ENCODE results near the gene AHNAK.

AHNAK gene

DNA sequence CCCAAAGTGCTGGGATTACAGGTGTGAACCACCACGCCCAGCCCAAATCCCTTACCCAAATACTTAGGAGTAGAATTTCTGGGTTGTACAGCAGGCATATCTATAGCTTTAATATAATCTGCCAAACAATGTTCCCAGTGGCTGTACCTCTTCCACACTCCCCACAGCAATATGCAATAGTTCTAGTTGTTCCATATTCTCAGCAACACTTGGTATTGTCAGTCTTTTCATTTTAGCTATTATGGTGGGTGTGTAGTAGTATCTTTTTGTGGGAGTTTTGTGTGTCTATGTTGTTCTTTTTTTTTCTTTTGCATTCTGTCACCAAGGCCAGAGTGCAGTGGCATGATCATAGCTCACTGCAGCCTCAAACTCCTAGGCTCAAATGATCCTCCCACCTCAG is 109.0 kb downstream of the AHNAK start:
- H3K4me3 ChIP-seq (ENCODE audit: low read depth, low read length): no peak overlapping the region
- TF ChIP-seq, protein P1, sequence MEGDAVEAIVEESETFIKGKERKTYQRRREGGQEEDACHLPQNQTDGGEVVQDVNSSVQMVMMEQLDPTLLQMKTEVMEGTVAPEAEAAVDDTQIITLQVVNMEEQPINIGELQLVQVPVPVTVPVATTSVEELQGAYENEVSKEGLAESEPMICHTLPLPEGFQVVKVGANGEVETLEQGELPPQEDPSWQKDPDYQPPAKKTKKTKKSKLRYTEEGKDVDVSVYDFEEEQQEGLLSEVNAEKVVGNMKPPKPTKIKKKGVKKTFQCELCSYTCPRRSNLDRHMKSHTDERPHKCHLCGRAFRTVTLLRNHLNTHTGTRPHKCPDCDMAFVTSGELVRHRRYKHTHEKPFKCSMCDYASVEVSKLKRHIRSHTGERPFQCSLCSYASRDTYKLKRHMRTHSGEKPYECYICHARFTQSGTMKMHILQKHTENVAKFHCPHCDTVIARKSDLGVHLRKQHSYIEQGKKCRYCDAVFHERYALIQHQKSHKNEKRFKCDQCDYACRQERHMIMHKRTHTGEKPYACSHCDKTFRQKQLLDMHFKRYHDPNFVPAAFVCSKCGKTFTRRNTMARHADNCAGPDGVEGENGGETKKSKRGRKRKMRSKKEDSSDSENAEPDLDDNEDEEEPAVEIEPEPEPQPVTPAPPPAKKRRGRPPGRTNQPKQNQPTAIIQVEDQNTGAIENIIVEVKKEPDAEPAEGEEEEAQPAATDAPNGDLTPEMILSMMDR (IDR thresholded peaks at IDR 0.05; ENCODE audit: control insufficient read depth, extremely low read depth, insufficient read depth): no peak
- DNase-seq (ENCODE audit: low read depth): no peak

DNA sequence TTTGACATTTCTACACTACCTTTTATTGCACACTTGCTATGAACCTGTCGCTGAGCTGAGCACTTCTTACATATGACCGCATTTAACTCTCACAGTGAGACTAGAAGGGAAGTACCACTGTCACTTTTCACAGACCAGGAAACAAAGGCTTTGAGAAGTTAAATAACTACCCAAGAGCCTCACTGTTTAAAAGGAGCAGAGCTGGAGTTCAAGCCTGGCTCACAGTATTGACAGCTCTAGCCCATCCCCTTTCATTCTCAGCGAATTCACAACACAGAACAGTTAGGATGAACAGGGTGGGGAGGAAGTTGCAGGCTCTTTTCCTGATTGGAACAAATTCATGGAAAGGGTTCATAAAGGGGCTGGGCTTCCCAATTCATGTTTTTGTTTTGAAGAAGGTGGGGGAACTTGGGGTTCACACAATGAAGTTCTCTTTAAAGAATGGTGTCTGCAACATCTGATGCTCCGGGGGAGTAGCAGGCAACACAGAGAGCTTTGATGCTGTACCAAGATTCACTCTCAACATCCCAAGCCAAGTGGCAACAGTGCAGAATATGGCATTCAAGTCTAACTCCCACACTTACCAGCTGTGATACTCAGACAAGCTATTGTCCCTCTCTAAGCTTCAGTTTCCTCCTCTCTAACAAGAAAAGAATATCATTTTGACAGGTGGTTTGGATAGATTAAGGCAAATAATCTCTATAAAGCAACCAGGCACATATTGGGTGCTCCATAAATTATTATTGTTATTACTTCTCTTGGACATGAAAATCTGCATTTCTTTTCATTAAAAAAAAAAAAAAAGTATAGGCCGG is 110.6 kb downstream of the AHNAK start:
- no peak overlapping the region for H3K4me3 ChIP-seq (ENCODE audit: low read depth, low read length)
- DNase-seq (ENCODE audit: low read depth): no peak
- TF ChIP-seq, protein P1 (IDR thresholded peaks at IDR 0.05; ENCODE audit: control insufficient read depth, extremely low read depth, insufficient read depth): no peak

DNA sequence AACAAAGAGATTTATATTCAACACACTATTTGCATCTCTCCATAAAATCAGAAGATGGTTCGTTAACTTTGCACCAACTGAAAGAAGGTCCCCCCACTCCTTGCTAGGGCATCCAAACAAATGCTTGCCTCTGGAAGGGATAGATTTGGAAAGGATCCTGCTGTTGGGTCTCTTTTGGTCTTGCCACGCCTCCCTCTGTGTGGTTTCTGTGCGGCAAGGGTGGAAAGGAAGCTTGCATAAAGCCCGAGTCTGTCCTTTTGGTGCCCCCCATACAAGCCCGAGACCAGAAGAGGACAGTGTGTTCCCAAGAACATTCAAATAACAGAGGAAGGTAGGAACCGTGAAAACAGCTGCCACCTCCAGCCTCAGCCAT is 112.7 kb downstream of the AHNAK start:
- TF ChIP-seq, protein P1 (IDR thresholded peaks at IDR 0.05; ENCODE audit: control insufficient read depth, extremely low read depth, insufficient read depth): no peak
- DNase-seq (ENCODE audit: low read depth): no peak
- H3K4me3 ChIP-seq (ENCODE audit: low read depth, low read length): no peak overlapping the region

DNA sequence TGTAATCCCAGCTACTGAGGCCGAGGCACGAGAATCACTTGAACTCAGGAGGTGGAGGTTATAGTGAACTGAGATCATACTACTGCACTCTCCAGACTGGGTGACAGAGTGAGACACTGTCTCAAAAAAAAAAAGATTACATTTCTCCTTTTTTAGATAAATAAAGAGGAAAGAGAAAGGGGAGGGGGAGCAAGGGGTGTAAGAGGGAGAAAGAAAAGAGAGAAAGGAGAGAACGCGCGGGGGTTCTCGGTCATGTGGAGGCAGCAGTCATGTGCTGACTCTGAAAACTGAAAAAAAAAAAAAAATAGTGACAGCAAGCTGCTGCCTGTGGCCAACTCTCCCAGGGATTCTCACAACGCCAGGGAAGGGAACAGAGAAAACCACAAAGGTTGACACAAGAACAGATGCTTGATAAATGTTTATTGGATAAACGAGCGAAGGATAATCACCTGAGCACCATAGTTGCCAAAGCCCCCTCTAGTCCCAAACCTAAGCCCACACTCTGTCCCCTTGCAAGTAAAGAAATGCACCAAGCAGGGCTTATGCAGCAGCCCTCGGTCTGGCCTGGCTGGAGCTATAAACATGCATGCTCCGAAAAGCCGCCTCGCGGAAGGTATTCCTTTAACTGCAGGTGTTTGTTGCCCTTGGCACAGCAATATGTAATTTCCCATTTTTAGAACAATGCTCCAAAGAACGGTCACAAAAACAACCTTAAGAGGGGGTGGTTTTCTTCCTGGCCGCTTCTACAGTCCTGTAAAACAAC is 113.3 kb downstream of the AHNAK start:
- no peak overlapping the region for H3K4me3 ChIP-seq (ENCODE audit: low read depth, low read length)
- TF ChIP-seq, protein P1 (IDR thresholded peaks at IDR 0.05; ENCODE audit: control insufficient read depth, extremely low read depth, insufficient read depth): no peak
- DNase-seq (ENCODE audit: low read depth): no peak

DNA sequence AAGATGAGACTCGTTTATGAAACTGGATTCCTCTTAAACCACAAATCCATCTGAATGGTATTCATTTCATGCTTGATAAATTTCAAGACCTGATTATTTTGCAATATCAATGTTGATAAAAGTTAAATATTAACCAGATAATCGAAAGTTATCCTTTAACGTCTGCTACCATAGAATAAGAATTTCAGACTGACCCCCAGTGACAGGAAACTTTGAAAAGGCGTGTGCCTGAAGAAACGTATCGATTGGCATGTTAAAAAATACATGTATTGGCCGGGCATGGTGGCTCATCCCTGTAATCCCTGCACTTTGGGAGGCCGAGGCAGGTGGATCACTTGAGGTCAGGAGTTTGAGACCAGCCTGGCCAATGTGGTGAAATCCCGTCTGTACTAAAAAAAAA is 113.9 kb downstream of the AHNAK start:
- DNase-seq (ENCODE audit: low read depth): no peak
- H3K4me3 ChIP-seq (ENCODE audit: low read depth, low read length): no peak overlapping the region
- TF ChIP-seq, protein P1 (IDR thresholded peaks at IDR 0.05; ENCODE audit: control insufficient read depth, extremely low read depth, insufficient read depth): no peak

DNA sequence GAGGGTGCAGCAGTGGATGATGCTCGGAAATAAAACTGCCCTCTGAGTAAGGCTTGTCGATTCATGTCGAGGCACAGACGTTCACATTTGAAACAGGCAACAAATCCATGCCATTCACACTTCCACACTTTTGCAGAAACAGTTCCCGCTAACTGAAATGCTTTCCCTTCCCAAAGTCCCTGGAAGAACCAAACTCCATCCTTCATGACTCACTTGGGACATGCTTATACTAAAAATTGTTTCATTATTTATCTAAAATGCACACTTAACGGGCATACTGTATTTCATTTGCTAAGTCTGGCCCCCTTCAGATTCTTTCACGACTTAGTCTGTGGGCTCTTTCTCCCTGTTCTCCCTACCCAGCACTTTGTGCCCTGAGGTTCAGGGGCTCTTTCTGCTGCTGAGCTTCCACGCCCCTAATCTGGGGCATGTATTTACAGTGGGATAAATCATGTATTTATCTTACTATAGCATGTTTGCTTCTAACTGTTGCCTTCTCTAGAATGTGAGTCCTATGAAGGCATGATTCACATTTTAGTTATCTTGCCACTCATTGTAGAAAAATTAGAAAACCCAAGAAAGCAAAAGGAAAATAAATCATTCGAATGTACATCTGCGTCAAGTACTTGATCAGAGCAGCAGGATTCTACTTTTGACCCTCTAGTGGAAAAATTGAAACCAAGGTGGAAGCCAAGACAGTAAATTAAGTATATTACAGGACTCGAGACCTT is 115.3 kb downstream of the AHNAK start:
- no peak overlapping the region for H3K4me3 ChIP-seq (ENCODE audit: low read depth, low read length)
- TF ChIP-seq, protein P1 (IDR thresholded peaks at IDR 0.05; ENCODE audit: control insufficient read depth, extremely low read depth, insufficient read depth): no peak
- DNase-seq (ENCODE audit: low read depth): no peak

All from LNCaP clone FGC (cell line).